HG02610 (cell line): ENCODE measurements around the gene PAX5.
"Not testable (repeated sequence)": the region's sequence is repeated elsewhere in the genome, so short reads cannot be mapped to it uniquely, and the experiment has no call there.

Source experiments
- ATAC-seq: cut with Tn5 transposase; IDR thresholded peaks from one replicate; pipeline ENCODE4 v1.9.1; 2021; ENCODE audit warnings: mild to moderate bottlenecking, moderate library complexity; ENCODE audit not compliant: unreplicated experiment

Gene PAX5

DNA sequence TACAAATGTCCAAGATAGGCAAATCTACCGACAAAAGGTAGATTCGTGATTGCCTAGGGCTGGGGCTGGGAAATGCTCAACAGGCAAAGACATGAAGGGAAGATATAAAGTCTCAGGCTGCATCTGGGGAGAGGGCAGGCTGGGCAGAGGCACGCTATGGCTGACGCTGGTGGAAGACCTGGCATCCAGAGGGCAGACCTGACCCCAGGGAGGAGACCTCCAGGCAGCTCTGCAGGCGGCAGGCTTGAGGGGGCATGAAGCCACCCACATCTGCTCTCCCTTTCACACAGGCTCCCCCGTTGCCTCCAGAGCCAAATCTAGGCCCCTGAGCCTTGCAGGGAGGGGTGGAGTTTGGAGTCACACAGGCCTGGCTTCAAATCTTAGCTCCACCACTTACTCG is 145.5 kb downstream of the PAX5 start:
- ATAC-seq, result no peak

DNA sequence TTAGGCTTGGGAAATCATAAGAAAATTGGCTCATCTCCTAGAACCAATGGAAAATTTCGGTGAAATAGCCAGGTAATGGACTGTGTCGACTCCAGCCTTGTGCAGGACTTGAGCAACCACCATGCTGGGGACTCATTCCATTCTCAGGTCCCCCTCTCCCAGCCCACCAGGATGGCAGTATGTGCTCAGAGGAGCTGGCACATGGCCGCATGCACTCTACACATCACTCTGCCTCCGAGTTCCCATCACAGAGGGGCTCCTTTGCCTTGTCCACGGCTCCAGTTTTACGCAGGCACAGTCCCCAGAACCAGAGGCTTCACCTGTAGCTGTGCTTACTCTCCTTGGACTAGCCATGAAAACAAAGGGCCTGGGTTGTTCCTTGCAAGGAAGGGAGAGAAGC is 149.3 kb downstream of the PAX5 start:
- no peak for ATAC-seq

DNA sequence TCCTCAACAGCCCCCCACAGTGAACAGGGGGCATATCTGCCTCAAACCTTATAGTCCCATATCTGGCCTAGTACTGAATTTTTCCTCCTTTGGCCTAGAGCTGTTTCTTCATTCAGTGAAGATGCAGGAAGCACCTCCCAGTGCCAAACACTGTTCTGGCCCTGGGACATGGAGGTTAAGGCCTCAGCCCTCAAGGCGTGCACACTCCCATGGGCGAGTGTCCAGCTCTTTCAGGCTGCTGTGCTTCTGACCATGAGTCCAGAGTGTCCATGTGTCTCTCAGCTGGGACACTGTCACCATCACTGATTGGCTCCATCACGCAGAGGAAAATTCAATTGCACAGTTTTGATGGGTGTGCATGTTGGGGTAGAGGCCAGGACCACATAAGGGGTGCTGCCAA is 151.5 kb downstream of the PAX5 start:
- no peak for ATAC-seq

DNA sequence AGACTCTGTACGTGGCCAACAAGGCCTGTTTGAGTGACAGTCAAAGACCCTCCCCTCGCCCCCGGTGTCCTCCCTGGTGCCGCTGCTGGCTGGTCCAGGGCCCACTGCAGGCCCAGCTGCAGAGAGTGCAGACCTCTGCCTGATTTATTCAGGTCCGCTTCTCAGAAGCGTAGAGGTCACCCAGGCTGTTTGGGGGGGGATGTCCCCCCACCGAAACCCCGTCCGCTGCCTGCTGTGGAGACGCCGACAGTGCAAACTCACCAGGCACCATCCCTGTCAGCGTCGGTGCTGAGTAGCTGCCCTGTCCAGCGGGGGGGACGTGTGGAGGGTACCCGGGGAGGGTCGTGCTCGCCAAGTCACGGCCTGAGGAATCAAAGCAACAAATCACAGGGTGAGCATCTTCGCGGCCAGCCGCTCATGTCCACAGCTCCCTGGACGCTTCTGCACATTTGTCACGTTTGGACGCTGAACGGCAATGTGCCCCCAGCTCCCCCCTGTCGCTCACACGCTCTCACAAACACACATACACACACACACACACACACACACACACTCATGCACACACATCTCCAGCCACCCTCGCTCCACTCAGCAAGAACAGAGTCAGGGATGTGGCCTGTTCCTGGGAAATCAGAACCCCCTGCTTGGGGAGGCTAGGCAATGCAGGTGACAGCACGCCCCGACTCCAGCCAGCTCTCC is 152.2 kb downstream of the PAX5 start:
- ATAC-seq, result no peak

DNA sequence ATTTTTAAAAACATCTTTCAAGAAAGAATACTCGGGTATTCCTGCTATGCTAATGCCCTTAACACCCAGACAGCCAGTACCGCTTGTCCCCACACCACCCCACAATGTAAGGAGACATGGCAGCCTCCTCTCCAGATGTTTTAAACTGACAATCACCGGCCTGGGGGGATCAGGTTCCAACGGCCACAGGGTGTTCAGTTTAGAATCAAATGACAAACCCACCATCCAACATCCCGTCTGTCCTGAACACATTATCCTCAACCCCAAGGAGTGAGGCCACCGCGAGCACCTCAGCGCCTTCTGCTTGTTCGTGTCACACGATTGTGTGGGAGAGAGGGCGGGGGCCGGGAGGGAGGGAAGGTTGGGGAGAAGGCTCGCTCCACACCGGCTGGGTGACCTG is 152.8 kb downstream of the PAX5 start:
- ATAC-seq, result no peak

DNA sequence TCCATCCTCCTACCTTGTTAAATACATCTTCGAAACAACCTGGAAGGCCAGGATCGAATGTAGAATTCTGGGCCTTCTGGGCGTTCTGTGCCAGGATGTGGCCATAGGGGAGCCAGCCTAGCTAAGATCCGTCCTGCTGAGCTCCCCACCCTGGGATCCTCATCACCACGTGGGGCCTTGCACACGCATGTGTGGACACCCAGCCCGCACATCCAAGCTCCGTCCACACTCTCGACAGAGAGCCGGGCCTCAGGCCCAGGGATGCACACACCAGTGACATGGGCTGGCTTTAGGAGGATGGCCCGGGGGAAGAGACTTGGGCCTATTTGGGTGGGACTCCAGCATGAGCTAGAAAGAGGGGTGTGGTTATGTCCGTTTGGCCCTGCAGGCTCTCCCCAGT is 154.0 kb downstream of the PAX5 start:
- no peak for ATAC-seq

DNA sequence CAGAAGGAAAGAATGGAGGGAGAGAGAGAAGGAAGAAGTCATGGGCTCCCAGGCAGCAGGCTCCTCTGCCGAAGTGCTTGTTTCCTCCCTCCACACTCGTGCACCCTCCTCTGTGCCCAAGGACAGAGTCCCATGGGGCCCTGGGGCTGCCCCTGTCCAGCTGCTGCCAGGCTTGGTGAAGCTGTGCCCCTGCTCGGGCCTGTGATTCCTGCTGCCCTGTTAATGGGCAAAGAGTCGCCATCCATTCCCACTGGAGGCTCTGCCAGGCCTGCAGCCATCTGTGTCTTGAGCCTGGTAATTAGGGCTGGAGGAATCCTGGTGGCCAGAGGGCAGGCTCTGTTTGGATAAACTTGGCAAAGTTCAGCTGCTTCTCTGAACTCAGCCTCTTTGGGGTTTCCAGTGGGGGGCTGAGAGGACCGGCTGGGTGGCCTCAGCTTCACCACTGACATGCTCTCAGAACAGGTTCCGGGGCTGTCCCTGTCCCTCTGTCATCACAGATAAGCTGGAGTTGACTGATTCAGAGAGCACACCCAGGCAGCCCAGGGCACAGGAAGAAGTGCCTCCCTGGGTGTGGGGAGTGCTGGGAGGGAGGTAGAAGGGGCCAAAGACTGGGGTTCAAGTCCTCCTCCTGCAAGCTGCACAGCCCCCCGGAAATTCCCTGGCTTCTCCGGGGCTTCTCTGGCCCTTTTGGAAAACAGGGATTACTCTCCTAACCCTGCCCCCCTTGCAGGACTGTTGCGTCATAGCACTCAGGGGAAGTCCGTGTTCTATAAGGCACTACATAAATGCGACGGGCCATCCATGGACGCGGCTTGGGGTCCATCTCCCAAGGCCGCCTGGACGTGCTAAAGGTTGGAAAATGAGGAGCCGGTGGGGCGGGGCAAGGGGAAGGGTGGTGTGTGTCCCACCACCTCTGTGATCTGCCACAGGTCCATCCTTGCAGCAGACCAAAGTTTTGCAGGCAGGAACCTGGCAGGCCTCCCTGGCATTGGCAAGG is 154.8 kb downstream of the PAX5 start:
- ATAC-seq, result peak; percentile 83

DNA sequence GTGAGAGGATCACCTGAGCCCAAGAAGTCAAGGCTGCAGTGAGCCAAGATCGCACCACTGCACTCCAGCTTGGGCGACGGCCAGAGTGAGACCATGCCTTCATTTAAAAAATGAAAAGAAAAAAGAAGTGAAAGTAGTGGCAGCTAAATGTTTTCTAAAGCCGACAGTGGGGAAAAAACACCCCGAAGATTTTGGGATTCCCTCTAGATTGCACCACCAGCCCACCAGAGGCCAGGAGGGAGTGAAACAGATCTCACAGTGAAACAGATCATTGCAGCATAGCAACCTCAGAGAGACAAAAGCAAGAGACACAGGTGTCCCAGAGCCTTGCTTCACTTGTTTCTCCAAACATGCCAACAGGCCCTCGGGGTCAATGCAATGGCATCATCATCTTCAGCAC is 156.8 kb downstream of the PAX5 start:
- peak; percentile 34 for ATAC-seq

DNA sequence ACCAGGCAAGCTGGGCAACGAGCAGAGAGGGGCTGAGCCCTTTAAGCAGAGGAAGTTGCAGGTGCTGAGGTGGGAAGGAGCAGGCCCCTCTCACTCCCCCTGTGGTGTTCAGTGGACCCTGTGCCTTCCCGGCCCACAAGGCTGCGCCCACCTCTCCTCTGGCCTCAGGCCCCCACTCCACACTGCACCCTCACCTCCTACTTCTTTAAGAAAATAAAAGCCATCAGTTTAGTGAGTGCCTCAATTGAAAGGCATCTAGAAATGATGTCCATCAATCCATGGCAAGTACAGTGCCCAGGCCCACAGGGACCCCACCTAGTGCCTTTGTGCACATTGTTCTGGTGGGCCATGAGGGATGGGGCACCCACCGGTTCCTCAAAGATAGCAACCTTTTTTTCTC is 158.0 kb downstream of the PAX5 start:
- no peak for ATAC-seq

DNA sequence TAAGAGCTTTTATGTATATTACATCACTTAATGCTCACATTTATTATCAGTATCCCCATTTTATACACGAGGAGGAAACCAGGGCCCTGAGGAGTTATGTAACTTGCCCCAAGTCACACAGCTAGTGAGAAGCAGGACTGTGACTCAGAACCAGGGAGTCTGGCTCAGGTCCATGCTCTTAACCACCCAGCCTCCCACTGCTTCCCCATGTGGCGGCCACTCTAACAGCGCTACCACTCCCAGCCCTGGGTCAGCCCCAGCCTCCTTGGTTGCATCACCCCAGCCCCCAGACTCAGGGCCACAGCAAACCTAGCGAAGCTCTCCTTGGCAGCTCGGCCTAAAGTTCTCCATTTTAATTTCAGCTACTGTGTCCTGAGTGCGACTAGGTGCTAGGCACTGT is 159.1 kb downstream of the PAX5 start:
- ATAC-seq, result no peak

DNA sequence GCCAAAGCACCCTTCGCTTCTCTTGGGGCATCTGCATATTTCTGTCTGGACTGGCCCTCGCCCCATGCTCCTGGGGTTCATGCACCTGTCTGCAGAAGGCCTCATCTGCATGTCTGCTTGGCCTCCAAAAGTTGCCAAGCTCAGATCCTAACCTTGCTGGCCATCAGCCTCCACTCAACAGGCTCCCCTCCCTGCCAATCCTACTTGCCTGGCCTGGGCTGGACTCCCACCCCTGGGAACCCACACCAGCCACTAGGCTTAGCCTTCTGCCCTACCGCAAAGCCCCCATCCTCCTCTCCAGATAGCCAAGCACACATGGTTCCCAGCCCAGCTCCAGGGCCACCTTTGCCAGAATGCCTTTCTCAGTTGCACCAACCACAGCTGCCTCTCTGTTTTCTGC is 159.8 kb downstream of the PAX5 start:
- no peak for ATAC-seq

DNA sequence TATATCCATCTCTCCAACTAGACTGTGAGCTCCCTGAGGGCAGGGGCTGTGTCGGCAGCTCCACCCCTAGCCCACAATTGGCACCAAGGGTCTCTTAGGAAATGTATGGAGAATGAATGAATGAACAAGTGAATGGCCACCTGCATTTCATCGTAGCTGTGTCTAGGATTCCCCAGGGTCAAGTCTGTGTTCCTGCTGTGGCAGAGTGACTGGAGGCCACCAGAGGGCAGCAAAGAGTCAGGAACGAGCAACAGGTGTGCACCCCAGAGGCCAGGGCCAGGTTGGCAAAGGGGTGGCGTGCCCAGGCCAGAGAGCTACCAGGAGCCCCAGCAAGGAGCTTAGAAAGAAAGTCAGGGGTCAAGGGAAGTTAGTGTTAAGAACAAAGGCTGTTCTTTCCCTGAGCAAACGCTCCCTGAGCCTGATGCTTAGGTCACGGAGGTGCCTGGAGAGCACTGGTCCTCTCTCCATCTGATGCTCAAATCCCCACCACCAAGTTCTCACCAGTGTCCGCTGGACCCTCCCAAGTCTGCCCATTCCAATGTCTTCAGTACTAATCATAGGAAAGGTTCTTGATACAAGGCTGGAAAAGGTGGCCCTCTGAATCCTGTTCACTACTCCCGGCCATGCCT is 160.7 kb downstream of the PAX5 start:
- peak; percentile 49 for ATAC-seq

DNA sequence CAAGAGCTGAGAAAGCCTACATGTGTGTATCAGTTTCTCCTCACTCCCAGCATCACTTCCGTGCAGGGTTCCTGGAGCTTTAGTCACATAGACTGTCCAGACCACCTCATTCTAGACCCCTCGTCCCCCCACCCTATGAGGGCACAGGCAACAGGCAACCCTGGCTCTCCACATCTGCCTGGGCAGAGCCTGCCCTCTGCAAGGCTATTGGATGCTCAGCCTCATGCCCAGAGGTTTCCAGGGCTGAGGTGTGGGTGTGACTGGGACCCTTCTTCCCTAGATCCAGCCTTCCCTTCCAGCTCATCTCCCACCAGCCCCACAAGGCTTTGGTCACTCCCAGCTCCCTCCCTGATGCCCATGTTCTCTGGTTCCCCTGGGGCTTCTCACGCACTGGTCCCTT is 161.4 kb downstream of the PAX5 start:
- no peak for ATAC-seq

DNA sequence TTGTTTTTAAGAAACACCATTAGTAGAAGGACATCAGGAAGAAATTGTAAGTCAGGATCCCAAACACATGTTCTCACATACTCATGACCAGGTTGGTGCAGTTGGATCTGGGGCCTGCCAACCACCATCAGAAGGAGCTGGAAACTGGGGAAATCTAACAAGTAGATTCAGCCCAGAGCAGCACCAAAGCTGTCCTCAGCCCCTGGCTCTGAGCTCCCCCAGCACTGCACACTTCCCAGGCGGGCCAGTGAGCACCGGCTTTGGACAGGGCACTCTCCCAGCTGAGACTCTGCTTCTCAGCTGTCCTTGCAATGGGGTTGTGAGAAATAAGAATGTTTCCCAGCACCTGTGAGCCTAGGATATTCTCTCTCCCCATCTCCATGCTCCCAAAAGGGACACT is 162.5 kb downstream of the PAX5 start:
- ATAC-seq, result no peak

DNA sequence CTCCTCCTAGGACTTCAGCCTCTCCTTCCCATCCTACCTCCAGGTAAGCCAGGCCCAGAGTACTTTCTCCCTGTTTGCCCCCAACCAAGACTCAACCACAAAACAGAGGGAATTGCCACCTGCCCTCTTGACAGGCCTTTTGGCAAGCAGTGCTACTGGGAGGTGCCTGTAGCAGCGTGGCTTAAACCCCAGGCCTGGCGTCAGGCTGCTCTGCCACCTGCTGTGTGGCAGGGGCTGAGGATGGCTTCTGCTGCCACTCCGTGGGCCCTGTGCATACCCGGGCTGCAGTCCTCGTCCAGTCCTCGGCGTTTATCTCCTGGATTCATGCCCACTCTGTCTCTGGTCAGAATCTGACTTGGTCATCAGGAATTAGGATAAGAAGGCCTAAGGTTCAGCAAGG is 163.1 kb downstream of the PAX5 start:
- no peak for ATAC-seq

DNA sequence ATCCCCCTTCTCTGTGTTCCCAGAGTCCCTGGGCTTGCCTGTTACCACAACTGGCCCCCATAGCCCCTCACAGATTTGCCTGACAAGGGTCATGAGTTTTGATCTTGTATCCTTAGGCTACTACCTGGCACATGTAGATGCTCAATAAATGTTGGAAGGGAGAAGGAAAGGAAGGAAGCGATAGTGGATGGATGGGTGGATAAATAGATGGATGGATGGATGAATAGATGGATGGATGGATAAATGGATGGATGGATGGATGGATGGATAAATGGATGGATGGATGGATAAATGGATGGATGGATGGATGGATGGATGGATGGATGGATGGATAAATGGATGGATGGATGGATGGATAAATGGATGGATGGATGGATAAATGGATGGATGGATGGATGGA is 164.5 kb downstream of the PAX5 start:
- ATAC-seq, result not testable (repeated sequence)

DNA sequence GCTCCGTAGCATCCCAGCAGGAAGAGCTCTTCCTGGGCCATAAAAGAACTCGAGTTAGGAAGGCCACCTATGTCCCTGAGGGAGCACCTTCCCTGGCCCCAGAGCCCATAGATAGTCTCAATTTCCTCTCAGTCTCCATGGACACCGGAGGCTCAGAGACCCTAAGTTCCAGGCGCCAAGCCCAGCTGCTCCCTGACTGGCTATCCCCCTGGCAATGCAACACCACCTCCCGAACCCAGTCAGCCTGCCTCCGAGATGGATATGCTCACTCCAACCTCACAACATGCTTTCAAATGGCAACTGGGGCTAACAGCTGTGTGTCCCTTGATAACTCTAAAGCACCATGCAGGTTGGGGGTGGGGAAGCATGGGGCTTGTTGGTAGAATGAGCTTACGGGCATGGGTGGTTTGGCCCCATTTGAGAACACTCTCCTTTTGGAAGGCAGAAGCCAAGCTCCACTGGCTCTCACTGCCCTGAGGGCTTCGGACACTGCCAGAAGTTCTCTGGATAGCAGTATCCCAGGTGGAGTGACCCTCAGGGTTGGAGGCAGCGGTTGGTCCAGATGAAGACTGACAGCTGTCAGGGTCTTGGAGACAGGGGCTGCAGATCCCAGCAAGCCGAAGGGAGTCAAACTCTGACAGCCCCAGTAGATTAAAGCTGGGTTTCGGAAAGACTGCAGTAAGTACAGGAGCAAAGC is 165.3 kb downstream of the PAX5 start:
- no peak for ATAC-seq

DNA sequence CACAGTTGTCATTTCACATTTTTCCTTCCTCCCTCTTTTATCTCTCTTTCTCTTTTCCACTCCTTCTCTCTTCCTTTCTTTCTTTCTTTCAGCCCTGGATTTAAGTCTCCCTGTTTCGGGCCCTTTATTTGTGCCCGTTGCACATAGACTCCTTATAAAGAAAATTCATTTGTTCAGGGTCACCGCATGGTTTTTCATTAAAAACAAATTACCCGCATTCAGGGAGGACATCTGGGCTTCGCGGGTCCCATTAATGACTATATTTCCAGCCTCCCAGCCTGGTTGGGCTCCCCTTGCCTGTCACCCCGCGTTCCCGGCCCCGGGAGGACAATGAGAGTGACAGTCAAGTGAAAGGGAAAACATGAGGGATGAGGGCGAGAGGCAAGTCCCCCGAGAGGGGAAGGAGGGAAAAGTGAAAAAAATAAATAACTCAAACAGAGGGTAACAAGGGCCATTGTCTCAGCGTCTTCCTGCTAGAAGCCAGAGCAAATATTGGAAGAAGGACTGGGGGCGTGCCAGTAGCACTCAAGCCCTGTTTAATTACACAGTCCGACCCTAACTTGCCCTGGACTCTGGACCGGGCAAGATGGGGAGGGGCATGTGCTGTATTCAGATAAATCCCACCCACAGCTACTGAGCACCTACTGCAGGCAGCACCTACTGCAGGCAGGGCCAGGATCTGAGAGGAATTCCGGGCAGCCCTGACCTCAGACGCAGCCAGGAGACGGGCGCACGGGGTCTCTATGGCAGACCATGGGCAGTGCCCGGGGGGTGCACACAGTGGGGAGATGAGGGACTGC is 166.2 kb downstream of the PAX5 start:
- no peak for ATAC-seq

DNA sequence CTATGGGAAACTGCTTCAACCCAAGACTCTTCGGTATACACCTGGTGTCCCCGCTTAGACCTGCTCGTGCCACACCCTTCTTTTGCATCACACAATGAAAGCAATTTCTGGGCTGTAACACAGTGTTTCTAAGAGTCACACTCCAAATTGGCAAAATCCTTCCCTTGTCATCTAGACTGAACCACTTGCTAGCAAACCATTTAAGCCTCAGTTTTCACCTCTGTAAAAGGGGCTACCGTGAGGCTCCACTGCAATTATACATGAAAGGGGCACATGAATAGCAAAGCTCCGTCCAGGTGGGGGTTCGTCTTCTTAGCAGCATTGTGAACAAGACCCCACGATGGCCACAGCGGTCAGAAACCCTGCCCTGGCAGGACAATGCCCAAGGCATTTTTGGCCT is 166.8 kb downstream of the PAX5 start:
- no peak for ATAC-seq

DNA sequence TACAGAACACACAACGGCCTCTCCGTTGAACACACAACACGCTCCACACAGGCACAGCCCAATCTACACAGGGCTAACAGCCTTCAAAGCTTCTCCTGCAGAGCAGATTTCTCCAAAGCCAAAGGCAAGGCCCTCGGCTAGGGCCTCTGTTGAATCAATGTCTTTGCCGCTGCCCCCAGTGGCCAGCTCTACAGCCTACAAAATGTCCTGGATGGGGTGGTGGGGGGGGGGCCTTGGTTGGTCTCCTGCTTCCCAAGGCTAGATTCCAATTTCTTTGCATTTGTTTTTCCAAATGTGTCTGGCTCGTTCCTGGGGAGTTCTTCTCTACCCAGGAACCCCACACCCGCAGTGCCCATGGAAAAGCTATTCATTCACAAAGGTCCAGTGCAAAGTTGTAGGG is 167.2 kb downstream of the PAX5 start:
- no peak for ATAC-seq
